ENCODE measurements around the gene SFT2D2. TPM values are rescaled to one million over a fixed set of nuclear protein-coding genes. Genes with fewer than 3 reads are reported as not detected.
"Not testable (repeated sequence)": the region's sequence is repeated elsewhere in the genome, so short reads cannot be mapped to it uniquely, and the experiment has no call there.

The SFT2D2 gene
- total and polyA plus RNA-seq, 2 of the 8 experiments (the other 6 are each of a cell fraction or from before 2014, with no cell fraction given), result 9.0 to 29.0 TPM

DNA sequence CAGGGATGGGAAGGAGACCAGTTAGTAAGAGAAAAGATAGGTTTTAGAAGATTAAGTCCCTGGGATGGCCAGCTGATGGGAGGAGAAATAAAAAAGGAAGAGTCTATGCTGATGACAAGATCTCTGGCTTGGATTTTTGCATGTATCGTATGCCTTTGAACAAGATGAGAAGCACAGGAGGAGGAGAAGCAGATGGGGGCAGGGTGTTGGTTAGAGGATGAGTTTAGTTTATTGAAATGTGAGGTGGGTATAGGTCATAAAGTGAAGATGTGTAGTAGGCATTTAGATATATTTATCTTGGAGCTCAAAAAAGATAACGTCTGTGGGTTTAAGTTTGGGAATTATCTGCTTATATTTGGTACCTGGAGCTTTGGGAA lies 45.7 kb upstream of the SFT2D2 start (continued):
- TF ChIP-seq TAF7 (optimal IDR thresholded peaks at IDR 0.05; ENCODE audit: borderline replicate concordance, low read depth, low read length), result no peak
- TF ChIP-seq KDM1A (IDR thresholded peaks at IDR 0.05; ENCODE audit: borderline replicate concordance, low read length), result no peak
- TF ChIP-seq RNF2 (IDR thresholded peaks at IDR 0.05; ENCODE audit: borderline replicate concordance, low read depth, low read length, missing control alignments, poor library complexity, severe bottlenecking), result no peak
- no peak for TF ChIP-seq HDAC6 (IDR thresholded peaks at IDR 0.05; ENCODE audit: low read depth, low read length)
- TF ChIP-seq JUND (IDR thresholded peaks at IDR 0.05; ENCODE audit: low read length), result no peak

DNA sequence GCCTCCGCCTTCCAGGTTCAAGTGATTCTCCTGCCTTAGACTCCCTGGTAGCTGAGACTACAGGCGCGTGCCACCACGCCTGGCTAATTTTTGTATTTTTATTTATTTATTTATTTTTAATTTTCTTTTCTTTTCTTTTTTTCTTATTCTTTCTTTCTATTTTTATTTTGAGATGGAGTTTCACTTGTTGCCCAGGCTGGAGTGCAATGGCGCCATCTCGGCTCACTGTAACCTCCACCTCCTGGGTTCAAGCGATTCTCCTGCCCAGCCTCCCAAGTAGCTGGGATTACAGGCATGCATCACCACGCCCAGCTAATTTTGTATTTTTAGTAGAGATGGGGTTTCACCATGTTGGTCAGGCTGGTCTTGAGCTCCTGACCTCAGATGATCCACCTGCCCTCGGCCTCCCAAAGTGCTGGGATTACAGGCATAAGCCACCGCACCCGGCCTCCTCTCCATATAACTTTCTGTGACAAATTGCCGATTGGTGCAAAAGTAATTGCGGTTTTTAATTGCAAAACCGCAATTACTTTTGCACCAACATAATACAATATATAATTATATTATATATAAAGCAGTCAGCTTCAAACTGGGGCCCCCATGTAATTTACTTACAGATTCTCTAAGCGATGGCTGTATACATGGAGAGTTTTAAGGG lies 44.6 kb upstream of the SFT2D2 start:
- H3K56ac ChIP-seq (replicated peaks; ENCODE audit: insufficient read length, low read depth, low read length); H4K8ac ChIP-seq (ENCODE audit: extremely low read depth, insufficient read depth, low read length); H2BK20ac ChIP-seq (ENCODE audit: low read length); H2BK5ac ChIP-seq (ENCODE audit: low read depth, low read length); H3K36me3 ChIP-seq (ENCODE audit: control insufficient read depth in 2 of 4, insufficient read depth in 4 of 4, low read length in 3 of 4); H3K4me3 ChIP-seq (ENCODE audit: extremely low read depth in 1 of 4, insufficient read depth in 2 of 4, low read depth in 3 of 4, low read length in 4 of 4); H4K20me1 ChIP-seq (replicated peaks in 1 of 2; ENCODE audit: control insufficient read depth in 1 of 2, insufficient read depth in 2 of 2, low read length in 2 of 2); H3K18ac ChIP-seq (ENCODE audit: extremely low read depth, low read length); H3K4me1 ChIP-seq (replicated peaks in 1 of 4; ENCODE audit: control insufficient read depth in 3 of 4, insufficient read depth in 4 of 4, low read length in 3 of 4); H3K27ac ChIP-seq (ENCODE audit: low read depth, low read length); DNase-seq (ENCODE audit: low read depth in 1 of 2, low spot score in 2 of 2); H3K23ac ChIP-seq (ENCODE audit: insufficient read length); H3K9me3 ChIP-seq (ENCODE audit: insufficient read depth in 2 of 2, low read depth in 1 of 2, low read length in 1 of 2); FAIRE-seq; H3K14ac ChIP-seq (ENCODE audit: insufficient read length); H4K91ac ChIP-seq (replicated peaks; ENCODE audit: insufficient read length, low read length); H4K5ac ChIP-seq (ENCODE audit: insufficient read length, low read depth, low read length); H3K23me2 ChIP-seq (ENCODE audit: low read depth, low read length); H3K79me1 ChIP-seq (ENCODE audit: low read depth, low read length); H3K4ac ChIP-seq (replicated peaks; ENCODE audit: insufficient read length, low read depth, low read length); H3K4me2 ChIP-seq (ENCODE audit: insufficient read depth in 1 of 2, low read depth in 2 of 2, low read length in 2 of 2); POLR2A ChIA-PET (ENCODE audit: partially characterized antibody); H3K9ac ChIP-seq (replicated peaks in 1 of 4; ENCODE audit: extremely low read depth in 1 of 4, low read depth in 3 of 4, low read length in 3 of 4); H2BK15ac ChIP-seq (ENCODE audit: low read length); H2BK120ac ChIP-seq (replicated peaks; ENCODE audit: low read depth, low read length); H2AFZ ChIP-seq (ENCODE audit: low read length); H2AK5ac ChIP-seq (ENCODE audit: low read depth, low read length); H3K27me3 ChIP-seq (replicated peaks in 1 of 4; ENCODE audit: control insufficient read depth in 3 of 4, extremely low read depth in 1 of 4, insufficient read depth in 3 of 4, low read length in 3 of 4); H2BK12ac ChIP-seq (ENCODE audit: low read depth, low read length): not testable (repeated sequence)
- WGBS, 2 experiments (ENCODE audit: extremely low coverage in 1 of 2, insufficient coverage in 1 of 2, insufficient read length in 1 of 2, insufficient replicate concordance in 2 of 2, low coverage in 1 of 2, low lambda C conversion rate in 2 of 2, missing lambda C conversion rate in 1 of 2), result 91% methylated on average over 15 of the region's 15 CpGs; no CpG with 5 or more reads in 1 of the 2 experiments
- CTCF ChIA-PET (ENCODE audit: partially characterized antibody), result interaction anchor here (1.2 to 1.7 kb wide), 2 partner anchors 8 to 99 kb away, joined by 3 to 4 read pairs; no protein-coding TSS in a partner anchor
- peaks cover 0 to 21% of the 10 kb centered on the region in 2 experiments; a peak in 2 of 4 replicates for H3K79me2 ChIP-seq (ENCODE audit: control insufficient read depth in 1 of 2, insufficient read depth in 2 of 2, low read length in 2 of 2)

Measured in H1 (cell line).